B cell (primary cell): ENCODE results near the gene GGT5. TPM values are rescaled to one million over a fixed set of nuclear protein-coding genes. Genes with fewer than 3 reads are reported as not detected.

ENCODE experiments used
- ATAC-seq: fragments of 200-7000 bp; cut with Tn5 transposase; one replicate; pipeline ENCODE4 v1.10.0; 2021; ENCODE audit warnings: low read depth, mild to moderate bottlenecking, moderate number of reproducible peaks, moderate library complexity
- CTCF ChIA-PET: fragments of 350-600 bp; sonication (Branson Sonifier 250); formaldehyde crosslinking; loops from one replicate; lab custom pipeline; 2021; ENCODE audit warnings: antibody characterized with exemption, inconsistent platforms; lab: Charles Lee
- POLR2A ChIA-PET: fragments of 350-600 bp; sonication (Branson Sonifier 250); formaldehyde crosslinking; loops from one replicate; lab custom pipeline; 2021; ENCODE audit warnings: antibody characterized with exemption; lab: Charles Lee
- DNase-seq: peaks from one replicate; pipeline ENCODE4 v3.0.0; 2013
- H2AFZ ChIP-seq: 2 replicates; pipeline ENCODE4 v1.6.1; 2012; ENCODE audit warnings: mild to moderate bottlenecking, low read depth, low read length; ENCODE audit not compliant: insufficient read depth, poor library complexity, severe bottlenecking
- H3K27ac ChIP-seq, 2 donors: 1 replicate in 1 of 2; 2 replicates in 1 of 2; pipeline ENCODE4 v1.5.1; 2012 to 2013; ENCODE audit warnings: low read length in 2 of 2, mild to moderate bottlenecking in 2 of 2, moderate library complexity in 1 of 2
- H3K27me3 ChIP-seq, 4 experiments: fragments of 200-600 bp in 1 of 4; sonication (generic) in 1 of 4; replicated peaks in 1 of 4; 1 replicate in 2 of 4; 2 replicates in 2 of 4; pipeline versions ENCODE4 v1.6.1 to v1.7.0; 2013 to 2016; ENCODE audit warnings: low read length in 3 of 4, mild to moderate bottlenecking in 2 of 4, mixed read lengths in 1 of 4, moderate library complexity in 1 of 4; ENCODE audit not compliant: insufficient read depth in 4 of 4, control insufficient read depth in 3 of 4; ENCODE audit errors: control extremely low read depth in 1 of 4
- H3K36me3 ChIP-seq, 2 experiments: replicated peaks in 1 of 2; 1 replicate in 1 of 2; 2 replicates in 1 of 2; pipeline versions ENCODE4 v1.6.1 to v1.7.1; 2013; ENCODE audit warnings: low read length in 1 of 2; ENCODE audit not compliant: insufficient read depth in 2 of 2, control insufficient read depth in 1 of 2; ENCODE audit errors: control extremely low read depth in 1 of 2, extremely low read depth in 1 of 2
- H3K4me1 ChIP-seq, 2 donors: fragments of 200-600 bp in 1 of 2; sonication (generic) in 1 of 2; 1 replicate in 1 of 2; 2 replicates in 1 of 2; pipeline versions ENCODE4 v1.5.1 to v1.6.1; 2013 to 2017; ENCODE audit warnings: low read length in 2 of 2; ENCODE audit not compliant: control insufficient read depth in 2 of 2, insufficient read depth in 2 of 2
- H3K4me2 ChIP-seq: replicated peaks from 2 replicates; pipeline ENCODE3; 2012; ENCODE audit warnings: mild to moderate bottlenecking, low read depth, low read length; ENCODE audit not compliant: poor library complexity, severe bottlenecking
- H3K4me3 ChIP-seq, 5 experiments: fragments of 200-600 bp in 1 of 5; sonication (generic) in 1 of 5; 1 replicate in 3 of 5; 2 replicates in 2 of 5; pipeline versions ENCODE4 v1.5.1 to v1.7.0; 2011 to 2016; ENCODE audit warnings: low read length in 4 of 5, mild to moderate bottlenecking in 4 of 5, low read depth in 2 of 5, control low read depth in 1 of 5, moderate library complexity in 1 of 5; ENCODE audit not compliant: insufficient read depth in 1 of 5; ENCODE audit errors: control extremely low read depth in 1 of 5, extremely low read depth in 1 of 5
- H3K79me2 ChIP-seq: fragments of 200-600 bp; sonication (generic); one replicate; pipeline ENCODE4 v1.6.0; 2016; ENCODE audit warnings: low read length; ENCODE audit not compliant: control insufficient read depth, insufficient read depth
- H3K9ac ChIP-seq: fragments of 200-600 bp; sonication (generic); 2 replicates; pipeline ENCODE4 v1.6.1; 2017; ENCODE audit warnings: mild to moderate bottlenecking, low read length, moderate library complexity
- H3K9me3 ChIP-seq, 3 donors: one replicate each; pipeline versions ENCODE4 v1.6.1 to v1.7.1; 2013; ENCODE audit warnings: low read length in 2 of 3; ENCODE audit not compliant: control insufficient read depth in 2 of 3, insufficient read depth in 1 of 3; ENCODE audit errors: control extremely low read depth in 1 of 3
- H4K20me1 ChIP-seq: 2 replicates; pipeline ENCODE4 v1.6.0; 2012; ENCODE audit warnings: mild to moderate bottlenecking, low read length; ENCODE audit not compliant: insufficient read depth, control insufficient read depth, poor library complexity, severe bottlenecking
- H3K27ac Mint-ChIP-seq: one replicate; pipeline ENCODE4 v1.8.0; 2021; ENCODE audit warnings: mixed read lengths
- H3K27me3 Mint-ChIP-seq: one replicate; pipeline ENCODE4 v1.8.0; 2021; ENCODE audit warnings: mixed read lengths
- H3K4me1 Mint-ChIP-seq: one replicate; pipeline ENCODE4 v1.8.0; 2021; ENCODE audit warnings: mixed read lengths
- H3K4me3 Mint-ChIP-seq: one replicate; pipeline ENCODE4 v1.8.0; 2021; ENCODE audit warnings: mixed read lengths
- H3K9me3 Mint-ChIP-seq: one replicate; pipeline ENCODE4 v1.8.0; 2022; ENCODE audit warnings: mixed read lengths; ENCODE audit not compliant: insufficient read depth
- EZH2 ChIP-seq: IDR thresholded peaks from 2 replicates; pipeline ENCODE4 v1.6.1; 2012; ENCODE audit warnings: borderline replicate concordance, low read depth, mild to moderate bottlenecking, moderate library complexity, low read length; ENCODE audit not compliant: insufficient read depth, poor library complexity, severe bottlenecking
- WGBS: methylation state at CpG from one replicate; pipeline ENCODE4 v1.1.5; 2013; ENCODE audit warnings: missing lambda C conversion rate; ENCODE audit not compliant: insufficient coverage; 5-methylcytosine and 5-hydroxymethylcytosine counted together
- intact Hi-C: fragments of 100-400 bp; cut with micrococcal nuclease; formaldehyde crosslinking; loops from one replicate; pipeline ENCODE4 v1.10.0; 2022
- polyA plus RNA-seq: library from polyadenylated mRNA; depleted of rRNA; stranded (reverse); fragments of >200 nt; gene quantifications from 2 replicates; pipeline ENCODE4 v1.2.3, GENCODE V29; 2012
- total RNA-seq, 2 donors: library from RNA; stranded (reverse); fragments of 120-200 nt in 1 of 2; gene quantifications; 1 replicate in 1 of 2; 2 replicates in 1 of 2; pipeline versions ENCODE4 v1.2.3 to v1.2.4, GENCODE V29; 2013 to 2022
- TF ChIP-seq, protein P1 (sequence below): fragments of 200-600 bp; IDR thresholded peaks from one replicate; pipeline ENCODE4 v1.8.0; 2022; ENCODE audit warnings: antibody characterized with exemption, mild to moderate bottlenecking

Gene GGT5
- total and polyA plus RNA-seq, 2 donors (not counting 1 experiment from before 2014, with no cell fraction given): not detected

DNA sequence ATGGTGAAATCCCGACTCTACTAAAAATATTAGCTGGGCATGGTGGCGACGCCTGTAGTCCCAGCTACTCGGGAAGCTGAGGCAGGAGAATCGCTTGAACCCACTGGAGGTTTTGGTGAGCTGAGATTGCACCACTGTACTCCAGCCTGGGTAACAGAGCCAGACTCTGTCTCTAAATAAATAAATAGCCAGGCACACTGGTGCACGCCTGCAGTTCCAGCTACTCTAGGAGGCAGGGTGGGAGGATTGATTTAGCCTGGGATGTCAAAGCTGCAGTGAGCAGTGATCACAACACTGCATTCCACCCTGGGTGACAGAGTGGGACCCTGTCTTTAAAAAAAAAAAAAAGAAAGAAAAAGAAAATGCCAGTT, 46.2 kb downstream of the GGT5 start:
- Histone ChIP-seq H3K4me2 (no peak overlapping the region), H3K79me2 (no peaks in the 10 kb centered on the region), H4K20me1 (no peaks in the 10 kb centered on the region), H3K4me1 (peaks cover 6 to 8% of the 10 kb centered on the region in 2 donors), H3K27me3 (no peaks in the 10 kb centered on the region), H3K9ac (no peak overlapping the region), H2AFZ (no peak overlapping the region), H3K27ac (no peak overlapping the region), H3K9me3 (no peaks in the 10 kb centered on the region), H3K4me3 (no peak overlapping the region), H3K36me3 (no peaks in the 10 kb centered on the region)
- H3K4me3 Mint-ChIP-seq: no peak overlapping the region
- no peak for DNase-seq
- POLR2A ChIA-PET: interaction anchor here (0.6 kb wide), 1 partner anchor 310 kb away, joined by 14 read pairs; no protein-coding TSS in a partner anchor
- 91% methylated on average over 3 of the region's 6 CpGs for WGBS
- H3K27me3 Mint-ChIP-seq: peaks cover 4% of the 10 kb centered on the region
- no peak for ATAC-seq
- peaks cover 7% of the 10 kb centered on the region for H3K4me1 Mint-ChIP-seq
- intact Hi-C loops: no loop called here
- TF ChIP-seq, protein P1, sequence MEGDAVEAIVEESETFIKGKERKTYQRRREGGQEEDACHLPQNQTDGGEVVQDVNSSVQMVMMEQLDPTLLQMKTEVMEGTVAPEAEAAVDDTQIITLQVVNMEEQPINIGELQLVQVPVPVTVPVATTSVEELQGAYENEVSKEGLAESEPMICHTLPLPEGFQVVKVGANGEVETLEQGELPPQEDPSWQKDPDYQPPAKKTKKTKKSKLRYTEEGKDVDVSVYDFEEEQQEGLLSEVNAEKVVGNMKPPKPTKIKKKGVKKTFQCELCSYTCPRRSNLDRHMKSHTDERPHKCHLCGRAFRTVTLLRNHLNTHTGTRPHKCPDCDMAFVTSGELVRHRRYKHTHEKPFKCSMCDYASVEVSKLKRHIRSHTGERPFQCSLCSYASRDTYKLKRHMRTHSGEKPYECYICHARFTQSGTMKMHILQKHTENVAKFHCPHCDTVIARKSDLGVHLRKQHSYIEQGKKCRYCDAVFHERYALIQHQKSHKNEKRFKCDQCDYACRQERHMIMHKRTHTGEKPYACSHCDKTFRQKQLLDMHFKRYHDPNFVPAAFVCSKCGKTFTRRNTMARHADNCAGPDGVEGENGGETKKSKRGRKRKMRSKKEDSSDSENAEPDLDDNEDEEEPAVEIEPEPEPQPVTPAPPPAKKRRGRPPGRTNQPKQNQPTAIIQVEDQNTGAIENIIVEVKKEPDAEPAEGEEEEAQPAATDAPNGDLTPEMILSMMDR: no peak
- TF ChIP-seq EZH2: no peak
- H3K27ac Mint-ChIP-seq: no peak overlapping the region
- H3K9me3 Mint-ChIP-seq: no peaks in the 10 kb centered on the region
- CTCF ChIA-PET: interaction anchor here (0.6 kb wide), 1 partner anchor 105 kb away, joined by 3 read pairs; no protein-coding TSS in a partner anchor

DNA sequence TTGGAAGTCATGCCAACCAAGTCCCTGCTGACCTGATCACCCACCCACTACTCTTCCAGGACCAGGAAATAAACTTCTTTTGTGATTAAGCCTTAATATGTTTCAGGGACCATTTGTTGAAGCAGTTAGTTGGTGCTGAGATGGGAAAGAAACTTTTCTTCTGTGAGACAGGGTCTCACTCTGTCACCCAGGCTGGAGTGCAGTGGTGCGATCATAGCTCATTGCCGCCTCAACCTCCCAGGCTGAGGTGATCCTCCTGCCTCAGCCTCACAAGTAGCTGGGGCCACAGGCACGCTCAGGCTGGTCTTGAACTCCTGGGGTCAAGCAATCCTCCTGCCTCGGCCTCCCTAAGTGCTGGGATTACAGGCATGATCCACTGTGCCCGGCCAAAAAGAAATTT, 53.0 kb downstream of the GGT5 start:
- POLR2A ChIA-PET: no interaction called here
- H3K27me3 Mint-ChIP-seq: no peaks in the 10 kb centered on the region

More for the DNA sequence above, 53.0 kb downstream of the GGT5 start:
- DNase-seq (no peak), ATAC-seq (no peak)
- Histone ChIP-seq H3K9me3 (no peaks in the 10 kb centered on the region), H3K27me3 (no peaks in the 10 kb centered on the region), H3K4me3 (no peak overlapping the region), H3K9ac (no peak overlapping the region), H4K20me1 (no peaks in the 10 kb centered on the region), H3K4me2 (no peak overlapping the region), H3K36me3 (no peaks in the 10 kb centered on the region), H3K27ac (no peak overlapping the region), H3K4me1 (peaks cover 0 to 9% of the 10 kb centered on the region in 2 donors), H3K79me2 (no peaks in the 10 kb centered on the region), H2AFZ (no peak overlapping the region)
- intact Hi-C loops: no loop called here
- 89% methylated on average over 2 of the region's 5 CpGs for WGBS
- no peak overlapping the region for H3K4me3 Mint-ChIP-seq
- no peaks in the 10 kb centered on the region for H3K9me3 Mint-ChIP-seq
- TF ChIP-seq EZH2: no peak
- TF ChIP-seq, protein P1: no peak
- no peaks in the 10 kb centered on the region for H3K4me1 Mint-ChIP-seq
- CTCF ChIA-PET: no interaction called here
- no peak overlapping the region for H3K27ac Mint-ChIP-seq
